ENCODE measurements around the gene WDR83.
"Not testable (repeated sequence)": the region's sequence is repeated elsewhere in the genome, so short reads cannot be mapped to it uniquely, and the experiment has no call there.

Gene WDR83

GRCh38 chr19:12705169-12705568 is 38.6 kb downstream of the WDR83 start:
- H3K4me3 ChIP-seq (ENCODE audit: low read length) = no peak overlapping the region
- TF ChIP-seq CTCF (conservative IDR thresholded peaks at IDR 0.05; ENCODE audit: low read depth, low read length) = no peak
- no peak for DNase-seq (ENCODE audit: low read depth)

GRCh38 chr19:12705654-12706331 is 39.2 kb downstream of the WDR83 start:
- no peak overlapping the region for H3K4me3 ChIP-seq (ENCODE audit: low read length)
- DNase-seq (ENCODE audit: low read depth) = no peak
- TF ChIP-seq CTCF (conservative IDR thresholded peaks at IDR 0.05; ENCODE audit: low read depth, low read length) = no peak

DNA sequence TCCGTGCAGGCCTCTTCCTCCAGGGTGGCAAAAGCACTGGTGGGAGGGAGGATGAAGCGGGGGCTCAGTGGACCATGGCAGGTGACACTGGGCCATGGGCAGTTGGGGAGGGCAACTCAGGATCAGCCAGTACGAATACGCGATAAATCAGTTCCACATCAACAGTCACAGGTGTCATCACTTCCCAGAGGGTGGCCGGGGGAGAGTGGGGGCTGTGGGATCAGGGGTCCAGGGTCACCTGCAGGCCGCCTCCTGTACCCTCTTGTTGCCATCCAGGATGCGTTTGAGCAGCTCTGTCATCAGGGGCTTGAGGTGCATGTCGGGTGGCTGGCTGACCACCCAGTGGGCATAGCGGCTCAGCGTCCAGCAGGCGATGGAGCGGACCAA is 39.7 kb downstream of the WDR83 start:
- H3K4me3 ChIP-seq (ENCODE audit: low read length) = no peak overlapping the region
- TF ChIP-seq CTCF (conservative IDR thresholded peaks at IDR 0.05; ENCODE audit: low read depth, low read length) = no peak
- DNase-seq (ENCODE audit: low read depth) = no peak

- no peak overlapping the region for H3K4me3 ChIP-seq (ENCODE audit: low read length)
- DNase-seq (ENCODE audit: low read depth) = no peak
- no peak for TF ChIP-seq CTCF (conservative IDR thresholded peaks at IDR 0.05; ENCODE audit: low read depth, low read length)
Observed at GRCh38 chr19:12708641-12709040, 42.0 kb downstream of the WDR83 start.

GRCh38 chr19:12711187-12711586 is 44.6 kb downstream of the WDR83 start:
- H3K4me3 ChIP-seq (ENCODE audit: low read length) = no peak overlapping the region
- DNase-seq (ENCODE audit: low read depth) = no peak
- TF ChIP-seq CTCF (conservative IDR thresholded peaks at IDR 0.05; ENCODE audit: low read depth, low read length) = no peak

DNA sequence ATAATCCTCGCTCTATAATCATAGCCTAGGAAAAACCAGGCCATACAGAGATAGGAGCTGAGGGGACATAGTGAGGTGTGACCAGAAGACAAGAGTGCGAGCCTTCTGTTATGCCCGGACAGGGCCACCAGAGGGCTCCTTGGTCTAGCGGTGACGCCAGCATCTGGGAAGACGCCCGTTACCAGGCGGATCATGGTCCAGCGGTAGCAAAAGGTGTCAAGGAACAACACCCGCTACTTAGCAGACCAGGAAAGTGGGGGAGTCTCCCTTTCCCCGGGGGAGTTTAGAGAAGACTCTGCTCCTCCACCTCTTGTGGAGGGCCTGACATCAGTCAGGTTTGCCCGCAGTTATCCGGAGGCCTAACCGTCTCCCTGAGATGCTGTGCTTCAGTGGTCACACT is 45.5 kb downstream of the WDR83 start:
- not testable (repeated sequence) for DNase-seq (ENCODE audit: low read depth); H3K4me3 ChIP-seq (ENCODE audit: low read length)

DNA sequence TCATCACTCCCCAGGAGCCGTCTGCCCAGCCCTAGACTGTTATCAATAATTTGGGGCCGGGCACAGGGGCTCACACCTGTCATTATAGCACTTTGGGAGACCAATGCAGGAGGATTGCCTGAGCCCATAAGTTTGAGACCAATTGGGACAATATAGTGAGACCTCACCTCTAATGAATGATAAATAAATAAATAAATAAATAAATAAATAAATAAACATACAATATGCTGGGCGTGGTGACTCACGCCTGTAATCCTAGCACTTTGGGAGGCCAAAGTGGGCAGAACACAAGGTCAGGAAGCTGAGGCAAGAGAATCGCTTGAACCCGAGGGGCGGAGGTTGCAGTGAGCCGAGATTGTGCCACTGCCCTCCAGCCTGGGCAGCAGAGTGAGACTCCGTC is 46.7 kb downstream of the WDR83 start:
- not testable (repeated sequence) for H3K4me3 ChIP-seq (ENCODE audit: low read length); DNase-seq (ENCODE audit: low read depth)

GRCh38 chr19:12715102-12715501 is 48.5 kb downstream of the WDR83 start:
- no peak overlapping the region for H3K4me3 ChIP-seq (ENCODE audit: low read length)
- no peak for DNase-seq (ENCODE audit: low read depth)

More at GRCh38 chr19:12715102-12715501, 48.5 kb downstream of the WDR83 start:
- no peak for TF ChIP-seq CTCF (conservative IDR thresholded peaks at IDR 0.05; ENCODE audit: low read depth, low read length)
